GM18858 (cell line): ENCODE data around the gene ACADSB.

ENCODE experiments used
- ATAC-seq: cut with Tn5 transposase; IDR thresholded peaks from one replicate; pipeline ENCODE4 v1.9.1; 2021; ENCODE audit not compliant: unreplicated experiment

Gene ACADSB

DNA sequence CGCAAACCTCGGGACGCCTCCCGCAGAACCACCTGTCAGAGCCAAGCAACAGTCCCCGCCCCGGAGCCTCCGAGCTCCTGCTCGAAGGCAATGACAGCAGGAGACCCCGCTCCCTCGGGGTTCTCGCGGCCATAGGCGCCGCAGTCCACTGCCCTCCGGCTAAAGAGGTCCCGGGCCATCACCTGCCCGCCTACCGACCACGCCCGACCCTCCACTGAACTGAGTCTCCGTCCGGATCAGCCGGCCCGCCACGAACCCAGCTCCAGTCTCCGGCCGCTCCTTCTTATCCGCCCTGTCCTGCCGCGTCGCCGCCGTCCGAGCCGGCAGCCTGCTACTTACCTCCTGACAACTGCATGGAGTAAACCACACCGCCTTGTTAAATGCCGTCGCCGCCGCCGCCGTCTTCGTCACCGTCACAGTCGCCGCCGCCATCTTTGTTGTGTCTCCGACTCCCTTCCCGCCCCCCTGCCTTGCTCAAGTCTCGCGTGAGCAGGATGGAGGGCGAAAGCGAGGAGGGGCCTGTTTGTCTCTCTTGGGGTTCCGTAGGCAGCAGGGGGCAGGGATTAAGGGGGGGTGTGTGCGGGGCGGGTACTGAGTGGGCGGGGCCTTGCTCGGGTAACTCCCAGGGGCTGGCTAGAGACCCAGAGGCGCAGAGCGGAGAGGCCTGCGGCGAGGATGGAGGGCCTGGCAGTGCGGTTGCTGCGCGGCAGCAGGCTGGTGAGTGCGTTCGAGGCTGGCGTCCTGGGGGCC lies at the start of gene ACADSB, which contains the start of gene IKZF5:
Gene ACADSB (plus strand): TSS at position 652 of the 750 bp plus-strand sequence. CDS start 24 bp downstream, at position 676.
Gene IKZF5 (minus strand): TSS at position 441 of the 750 bp plus-strand sequence. CDS start 10,170 bp downstream, outside the sequence.
- ATAC-seq, result peak; percentile 75

DNA sequence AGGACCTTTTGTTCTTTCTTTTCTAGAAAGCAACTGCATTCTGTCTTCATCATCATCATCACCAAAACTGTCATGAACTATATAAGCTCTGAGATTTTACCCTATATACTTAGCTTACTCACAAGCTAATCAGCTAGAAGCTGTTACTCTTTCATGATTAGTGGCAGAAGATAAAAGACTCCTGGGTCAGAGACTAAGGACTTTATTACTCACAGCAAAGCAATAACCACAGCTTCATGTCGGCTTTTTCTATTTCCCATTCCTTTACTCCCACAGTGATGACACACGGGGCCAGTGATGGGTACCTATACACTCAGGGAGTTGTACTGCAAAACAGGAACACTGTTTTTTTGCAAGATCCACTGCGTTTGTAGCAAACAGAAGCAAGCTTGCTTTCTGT lies 46.4 kb upstream of the ACADSB start:
- ATAC-seq, result no peak

DNA sequence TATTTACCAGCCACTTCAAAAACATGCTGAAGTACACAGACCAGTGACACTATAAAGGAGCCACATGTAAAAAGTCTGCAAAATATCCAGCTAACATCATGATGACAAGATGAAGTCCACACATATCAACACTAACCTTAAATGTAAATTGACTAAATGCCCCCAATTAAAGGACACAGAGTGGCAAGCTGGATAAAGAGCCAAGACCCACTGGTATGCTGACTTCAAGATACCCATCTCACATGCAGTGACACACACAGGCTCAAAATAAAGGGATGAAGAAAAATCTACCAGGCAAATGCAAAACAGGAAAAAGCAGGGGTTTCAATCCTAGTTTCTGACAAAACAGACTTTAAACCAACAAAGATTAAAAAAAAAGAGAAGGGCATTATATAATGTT lies 41.9 kb upstream of the ACADSB start:
- ATAC-seq, result no peak

DNA sequence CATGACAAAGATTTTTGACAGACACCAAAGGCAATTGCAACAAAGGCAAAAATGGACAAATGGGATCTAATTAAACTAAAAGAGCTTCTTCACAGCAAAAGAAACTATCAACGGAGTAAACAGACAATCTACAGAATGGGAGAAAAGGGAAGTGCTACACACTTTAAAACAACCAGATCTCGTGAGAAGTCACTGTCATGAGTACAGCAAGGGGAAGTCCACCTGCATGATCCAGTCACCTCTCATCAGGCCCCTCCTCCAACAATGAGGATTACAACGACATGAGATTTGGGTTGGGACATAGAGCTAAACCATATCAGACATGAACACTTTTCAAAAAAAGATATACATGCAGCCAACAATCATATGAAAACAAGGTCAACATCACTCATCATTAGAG lies 40.1 kb upstream of the ACADSB start:
- ATAC-seq, result no peak

DNA sequence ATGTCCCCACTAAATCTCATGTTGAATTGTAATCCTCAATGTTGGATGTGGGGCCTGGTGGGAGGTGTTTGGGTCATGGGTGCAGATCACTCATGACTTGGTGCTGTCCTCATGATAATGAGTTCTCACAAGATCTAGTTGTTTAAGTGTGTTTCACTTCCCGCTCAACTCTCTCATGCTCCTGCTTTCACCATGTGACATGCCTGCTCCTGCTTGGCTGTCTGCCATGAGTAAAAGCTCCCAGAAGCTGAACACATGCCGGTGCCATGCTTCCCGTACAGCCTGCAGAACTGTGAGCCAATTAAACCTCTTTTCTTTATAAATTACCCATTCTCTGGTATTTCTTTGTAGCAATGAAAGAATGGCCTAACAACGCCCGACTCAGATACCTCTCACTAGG lies 34.8 kb upstream of the ACADSB start:
- ATAC-seq, result no peak

DNA sequence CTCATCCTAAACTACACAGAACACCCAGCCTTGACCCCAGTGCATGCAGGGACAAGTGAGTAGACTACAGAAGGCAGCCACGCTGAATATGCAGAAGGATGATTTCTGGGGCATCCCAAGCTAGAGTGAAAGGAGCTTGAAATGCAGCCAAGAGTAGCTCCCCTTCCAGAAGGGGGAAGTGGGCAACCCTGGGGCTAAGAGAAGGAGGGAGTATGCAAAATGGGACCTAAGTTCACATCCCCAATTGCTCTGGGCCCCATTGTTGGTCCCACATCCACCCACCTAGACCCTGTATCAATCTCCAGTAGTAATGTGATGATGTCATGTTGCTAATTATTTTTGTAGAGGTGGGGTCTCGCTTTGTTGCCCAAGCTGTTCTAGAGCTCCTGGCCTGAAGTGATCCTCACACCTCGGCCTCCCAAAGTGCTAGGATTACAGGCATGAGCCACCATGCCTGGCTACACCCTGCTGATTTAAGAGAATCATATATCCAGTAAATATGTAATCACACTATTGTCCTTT lies 34.2 kb upstream of the ACADSB start:
- ATAC-seq, result no peak

DNA sequence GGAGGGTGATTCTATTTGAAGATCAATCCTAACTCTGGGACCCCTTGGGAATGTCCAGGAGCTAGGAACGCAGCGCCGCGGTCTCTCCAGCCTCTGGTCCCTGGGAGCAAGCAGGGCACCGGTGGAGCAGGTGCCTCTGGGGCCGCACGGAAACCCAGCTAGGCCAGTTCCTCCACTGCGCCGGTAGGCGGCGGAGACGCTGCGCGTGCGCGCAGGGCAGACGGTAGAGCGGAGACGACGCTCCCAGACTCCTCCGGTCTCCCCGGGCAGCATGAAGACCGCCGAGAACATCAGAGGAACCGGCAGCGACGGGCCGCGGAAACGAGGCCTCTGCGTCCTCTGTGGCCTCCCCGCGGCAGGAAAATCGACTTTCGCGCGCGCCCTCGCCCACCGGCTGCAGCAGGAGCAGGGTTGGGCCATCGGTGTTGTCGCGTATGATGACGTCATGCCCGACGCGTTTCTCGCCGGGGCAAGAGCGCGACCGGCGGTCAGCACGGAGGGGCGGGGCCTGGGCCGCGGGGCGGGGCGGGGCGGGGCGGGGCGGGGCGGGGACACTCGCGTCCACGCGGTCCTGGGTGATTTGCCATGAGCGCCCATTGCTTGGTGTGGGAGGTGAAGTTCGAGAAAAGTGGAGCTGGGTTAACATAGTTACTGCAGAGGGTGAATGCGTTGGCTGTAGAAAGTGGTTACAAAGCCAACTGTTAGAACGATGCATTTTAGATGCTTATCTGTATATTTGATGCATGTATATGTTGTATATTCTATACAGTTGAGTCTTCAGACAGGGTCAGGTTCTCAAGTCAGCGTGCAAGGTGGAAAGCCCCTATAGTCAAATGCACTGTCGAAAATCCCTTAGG lies 28.4 kb upstream of the ACADSB start, which contains the start of gene PSTK:
Gene PSTK (plus strand): TSS at position 193 of the 857 bp plus-strand sequence. CDS start 79 bp downstream, at position 272.
- peak; percentile 88 for ATAC-seq

DNA sequence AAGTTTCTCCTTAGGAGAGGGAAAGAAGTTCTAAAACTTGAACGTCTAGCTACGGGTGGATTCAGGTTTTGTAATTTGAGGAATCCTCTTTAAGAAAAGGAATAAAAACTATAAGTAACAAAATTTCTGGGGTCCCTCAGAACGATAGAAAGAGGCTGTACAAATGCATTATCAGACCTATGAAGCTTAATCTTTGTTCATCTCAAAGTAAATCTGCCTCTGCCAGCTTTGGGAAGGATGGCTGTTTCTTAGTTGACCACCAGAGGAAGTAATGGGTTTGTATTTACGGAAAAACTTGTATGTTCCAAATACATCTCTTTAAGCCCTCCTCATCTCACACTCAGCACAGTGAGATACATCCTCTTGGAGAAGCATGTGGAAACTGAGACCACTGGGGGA lies 27.7 kb upstream of the ACADSB start:
- no peak for ATAC-seq

DNA sequence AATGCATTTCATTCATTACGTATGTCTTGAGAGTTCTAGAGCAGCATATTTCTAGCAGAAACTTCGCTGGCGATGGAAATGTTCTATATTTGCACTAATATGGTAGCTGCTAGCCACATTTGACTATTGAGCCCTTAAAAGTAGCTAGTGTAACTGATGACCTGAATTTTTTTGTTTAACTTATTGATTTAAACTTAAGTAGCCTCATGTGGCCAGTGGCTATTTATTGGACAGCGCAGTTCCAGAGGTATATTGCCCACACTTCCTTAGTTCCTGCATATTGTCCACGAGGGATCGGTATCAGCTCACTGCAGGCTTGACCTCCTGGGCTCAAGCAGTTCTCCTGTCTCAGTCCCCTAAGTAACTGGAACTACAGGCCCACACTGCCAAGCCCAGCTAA lies 24.9 kb upstream of the ACADSB start:
- no peak for ATAC-seq

DNA sequence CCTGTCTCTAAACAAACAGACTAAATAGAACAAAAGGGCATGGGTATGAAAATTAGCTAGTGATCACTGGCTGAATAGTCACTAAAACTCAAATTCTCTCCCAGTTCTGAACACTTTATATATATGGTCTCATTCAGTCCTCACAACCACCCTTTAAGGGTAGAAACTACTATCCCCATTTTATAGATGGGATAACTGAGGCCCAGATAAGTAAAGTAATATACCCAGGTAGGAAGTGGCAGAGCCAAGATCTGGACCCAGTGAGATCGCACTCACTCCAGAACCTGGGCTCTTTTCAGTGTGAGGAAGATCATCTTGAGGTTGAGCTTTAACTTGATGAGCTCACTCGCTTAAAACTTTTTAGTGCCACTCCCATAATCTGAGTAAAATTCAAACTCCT lies 24.1 kb upstream of the ACADSB start:
- ATAC-seq, result no peak

DNA sequence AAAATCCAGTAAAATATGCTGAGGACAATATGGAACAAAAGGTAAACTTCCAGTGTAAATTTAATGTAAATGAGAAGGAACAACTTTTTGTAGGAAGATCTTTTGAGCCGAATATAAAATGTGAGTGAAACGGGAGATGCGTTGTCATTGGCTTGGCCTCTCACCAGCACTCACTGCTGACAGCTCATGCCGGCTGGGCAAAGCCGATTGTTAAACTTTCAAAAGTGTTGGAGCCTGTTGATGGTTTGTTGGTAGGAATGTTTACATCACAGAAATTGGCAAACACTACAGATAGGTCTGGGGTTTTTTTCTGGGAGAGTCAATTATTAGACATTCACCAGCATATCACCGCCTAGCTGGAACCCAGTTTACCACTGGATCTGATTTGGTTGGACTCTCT lies 22.5 kb upstream of the ACADSB start:
- no peak for ATAC-seq

DNA sequence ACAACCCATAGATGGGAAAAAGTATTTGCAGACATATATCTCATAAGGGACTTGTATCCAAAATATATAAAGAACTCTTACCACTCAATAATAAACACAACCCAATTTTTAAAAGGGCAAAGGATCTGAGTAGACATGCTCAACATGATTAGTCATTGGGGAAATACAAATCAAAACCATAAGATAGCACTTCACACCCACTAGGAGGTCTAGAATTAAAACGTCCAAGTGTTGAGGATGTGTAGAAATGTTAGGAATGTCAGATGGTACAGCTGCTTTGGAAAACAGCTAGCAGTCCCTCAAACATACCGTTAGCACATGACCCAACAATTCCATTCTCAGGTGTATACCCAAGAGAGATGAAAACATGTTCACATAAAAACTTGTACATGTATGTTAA lies 20.3 kb upstream of the ACADSB start:
- no peak for ATAC-seq

DNA sequence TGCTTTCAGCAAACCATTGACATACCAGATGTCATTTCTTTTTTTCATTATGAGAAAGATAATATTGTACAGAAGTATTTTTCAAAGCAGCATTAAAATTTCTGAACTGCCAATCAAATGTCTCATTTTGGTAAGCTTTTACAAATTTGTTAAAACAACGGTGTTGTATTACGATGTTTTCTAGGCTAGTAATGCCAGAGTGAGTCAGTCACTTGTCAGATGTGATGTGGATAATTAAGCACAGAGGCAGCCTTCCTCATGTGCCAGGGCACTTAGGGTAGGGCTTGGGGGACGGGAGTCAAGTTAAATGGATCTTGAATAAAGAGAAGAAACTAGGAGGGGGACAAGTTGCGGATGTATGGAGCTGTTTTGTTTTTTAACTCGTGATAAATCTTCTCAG lies 18.5 kb upstream of the ACADSB start:
- ATAC-seq, result no peak

DNA sequence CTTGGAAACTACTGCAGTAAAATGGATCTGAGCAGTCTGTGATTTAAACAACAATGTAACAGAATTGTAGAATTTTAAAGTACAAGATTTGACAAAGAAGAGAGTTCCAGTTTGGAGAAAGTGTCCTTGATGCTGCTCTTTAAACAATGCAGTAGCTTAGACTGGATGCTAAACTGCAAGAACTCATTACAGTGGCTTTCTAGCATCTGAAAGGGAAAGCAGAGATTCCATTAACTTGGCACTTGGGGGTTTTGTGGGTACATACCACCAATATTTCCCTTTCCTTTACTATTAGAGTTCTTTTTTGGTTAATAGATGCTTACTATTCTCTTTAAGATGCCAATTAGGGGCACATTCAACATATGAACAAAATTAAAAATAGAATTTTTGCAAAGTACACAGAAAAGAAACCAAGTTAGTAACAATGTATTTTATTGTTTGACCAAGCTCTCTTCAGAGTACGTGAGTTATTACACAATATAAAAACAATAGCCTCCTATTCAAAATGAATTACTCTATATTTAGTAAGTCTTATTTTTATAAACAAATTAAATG lies 16.7 kb upstream of the ACADSB start:
- no peak for ATAC-seq

DNA sequence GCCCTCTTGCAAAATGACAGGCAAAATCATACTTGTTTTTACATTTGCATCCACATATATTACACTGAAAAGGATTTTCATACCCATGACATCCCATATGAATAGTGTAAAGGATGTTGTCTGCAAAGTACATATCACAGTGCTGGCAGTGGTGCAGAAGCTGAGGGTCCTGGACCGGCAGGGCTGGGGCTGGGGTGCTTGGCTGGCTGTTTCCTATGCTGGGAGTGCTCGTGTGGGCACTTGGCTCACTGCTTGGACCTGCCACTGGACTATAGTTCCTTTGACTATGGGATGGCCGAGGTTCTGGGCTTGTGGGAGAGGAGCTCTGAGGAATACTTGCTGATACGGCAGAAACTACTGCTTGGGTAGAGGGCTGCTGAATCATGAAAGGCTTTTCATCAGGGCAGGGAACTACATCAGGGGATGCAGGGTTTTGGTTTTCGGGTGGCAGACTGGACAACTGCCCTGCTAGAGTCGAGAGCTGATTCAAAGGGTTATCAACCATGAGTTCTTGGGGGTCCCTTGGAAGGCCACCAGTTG lies 14.9 kb upstream of the ACADSB start:
- ATAC-seq, result no peak

DNA sequence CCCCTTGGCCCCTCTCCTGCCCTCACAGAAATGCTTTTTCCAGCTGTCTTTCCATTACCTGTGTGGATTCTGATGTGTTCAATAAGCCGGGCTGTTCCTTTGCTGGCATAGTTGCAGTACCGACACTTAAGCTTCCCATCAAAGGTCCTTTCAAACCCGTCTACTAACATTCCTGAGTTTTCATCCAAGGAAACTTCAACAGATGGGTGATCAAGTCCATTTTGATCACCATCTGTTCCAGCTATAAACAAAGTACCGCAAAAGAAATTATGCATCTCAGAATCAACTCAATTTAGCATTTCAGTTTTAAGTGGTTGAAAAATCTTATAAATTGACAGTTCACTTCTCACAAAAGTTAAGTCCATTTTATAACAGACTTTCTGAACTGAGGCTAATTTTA lies 12.9 kb upstream of the ACADSB start:
- ATAC-seq, result no peak

DNA sequence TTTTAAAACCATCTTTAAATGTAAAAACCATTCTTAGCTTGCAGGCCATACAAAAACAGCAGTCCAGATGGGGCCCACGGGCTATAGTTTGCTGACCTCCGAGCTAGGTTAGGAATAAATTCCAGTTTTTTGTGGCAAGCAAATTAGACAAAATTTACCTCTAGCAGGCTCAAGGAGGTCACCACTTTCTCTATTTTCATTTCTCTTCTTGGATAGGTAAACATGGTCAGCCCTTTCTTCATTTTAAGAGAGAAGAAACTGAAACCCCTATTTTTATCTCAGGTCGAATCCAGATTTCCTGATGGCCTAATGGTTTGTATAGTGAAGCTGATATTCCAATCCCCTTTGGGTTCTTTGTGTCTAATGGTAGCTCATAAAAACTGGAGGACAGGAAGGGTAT lies 10.9 kb upstream of the ACADSB start:
- ATAC-seq, result no peak

DNA sequence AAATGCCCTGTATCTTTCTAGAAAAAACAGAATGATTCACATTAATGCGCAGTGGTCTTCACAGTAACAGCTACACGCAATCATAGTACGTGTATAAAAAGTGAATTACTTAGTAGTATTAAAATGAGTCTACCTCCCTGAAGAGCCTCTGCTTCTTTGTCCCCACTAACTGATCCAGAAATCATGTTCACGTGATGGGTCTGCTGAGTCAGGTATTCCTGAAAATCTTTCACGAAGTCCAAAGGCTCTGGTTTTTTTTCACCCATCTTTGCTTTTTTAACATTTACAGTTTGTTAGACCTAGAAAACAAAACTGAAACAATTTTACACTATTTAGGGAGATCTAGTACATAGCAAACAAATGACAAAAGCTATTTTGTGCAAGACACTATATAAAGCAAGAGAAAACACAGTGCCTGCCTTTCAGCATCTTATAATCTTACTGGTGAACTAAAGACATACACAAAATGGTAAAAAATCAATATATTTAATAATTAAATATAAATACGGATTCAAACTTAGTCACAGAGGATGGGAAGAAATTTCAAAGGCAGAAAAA lies 10.4 kb upstream of the ACADSB start:
- no peak for ATAC-seq

DNA sequence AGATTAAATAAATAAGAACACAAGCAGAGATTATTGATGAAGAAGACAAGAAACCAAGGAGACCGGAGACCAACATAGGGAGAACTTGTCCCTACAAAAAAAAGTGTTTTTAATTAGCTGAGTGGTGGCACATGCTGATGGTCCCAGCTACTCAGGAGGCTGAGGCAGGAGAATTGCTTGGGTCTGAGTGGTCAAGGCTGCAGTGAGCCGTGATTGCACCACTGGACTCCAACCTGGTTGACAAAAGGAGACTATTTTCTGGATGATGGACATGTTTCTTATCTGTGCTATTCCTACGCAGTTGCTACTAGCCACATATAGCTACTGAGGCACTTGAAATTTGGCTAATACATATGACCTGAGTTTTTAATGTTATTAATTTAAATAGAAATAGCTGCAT lies 9.9 kb upstream of the ACADSB start:
- no peak for ATAC-seq

DNA sequence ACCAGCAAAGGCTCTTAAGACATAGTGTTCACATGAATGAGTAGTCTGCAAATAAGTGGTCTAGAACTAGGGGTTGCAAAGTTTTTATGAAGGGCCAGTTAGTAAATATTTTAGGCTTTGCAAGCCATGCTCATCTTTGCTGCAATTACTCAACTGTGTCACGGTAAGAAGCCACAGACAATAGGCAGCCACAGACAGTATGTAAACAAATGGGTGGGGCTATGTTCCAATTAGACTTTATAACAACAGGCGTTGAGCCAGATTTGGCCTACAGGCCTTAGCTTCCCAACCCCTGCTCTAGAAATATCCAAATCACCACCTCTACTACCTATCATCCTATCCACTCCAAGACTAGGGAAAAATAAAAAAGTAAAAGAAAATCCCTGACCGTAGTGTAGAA lies 9.5 kb upstream of the ACADSB start:
- no peak for ATAC-seq

DNA sequence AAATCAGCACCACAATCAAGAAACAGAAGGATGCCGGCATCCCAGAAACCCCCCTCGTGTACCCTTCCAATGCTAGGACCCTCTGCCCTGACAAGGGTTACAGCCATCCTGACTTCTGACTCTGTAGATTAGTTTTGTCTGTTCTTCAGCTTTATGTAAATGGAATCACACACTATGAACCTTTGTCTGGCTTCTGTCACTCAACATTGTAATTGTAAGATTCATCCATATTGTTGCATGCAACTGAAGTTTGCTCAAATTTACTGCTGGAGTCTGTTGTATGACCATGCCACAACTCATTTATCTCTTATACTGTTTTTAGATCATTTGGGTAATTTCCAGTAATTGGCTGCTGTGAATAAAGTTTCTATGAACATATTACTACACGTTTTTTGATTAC lies 8.7 kb upstream of the ACADSB start:
- no peak for ATAC-seq
